GM12878 (cell line): Measurements from ENCODE around the gene LYRM4. TPM values are rescaled to one million over a fixed set of nuclear protein-coding genes. Genes with fewer than 3 reads are reported as not detected.
A peak's percentile ranks its signal among the peaks of the same experiment; 100 is the strongest.

Experiments
- ATF7 ChIP-seq: fragments of 450-650 bp; IDR thresholded peaks from 2 replicates; pipeline ENCODE4 v1.6.1; 2016; ENCODE audit warnings: low read depth, mild to moderate bottlenecking
- BRCA1 ChIP-seq: IDR thresholded peaks from 2 replicates; pipeline ENCODE4 v1.6.1; 2011; ENCODE audit warnings: low read depth, low read length, improper control_type of control experiment
- CHD1 ChIP-seq: IDR thresholded peaks from 2 replicates; pipeline ENCODE4 v1.6.1; 2012; ENCODE audit warnings: low read depth, low read length, improper control_type of control experiment
- DPF2 ChIP-seq: fragments of 450-650 bp; IDR thresholded peaks from 2 replicates; pipeline ENCODE4 v1.6.1; 2017; ENCODE audit warnings: mild to moderate bottlenecking
- FOXK2 ChIP-seq: fragments of 450-650 bp; IDR thresholded peaks from 2 replicates; pipeline ENCODE4 v1.6.1; 2017; ENCODE audit warnings: mild to moderate bottlenecking, moderate library complexity
- HDAC2 ChIP-seq: fragments of 200-600 bp; sonication (generic); IDR thresholded peaks from 2 replicates; pipeline ENCODE4 v1.6.1; 2017
- HDAC6 ChIP-seq: fragments of 200-600 bp; sonication (generic); IDR thresholded peaks from one replicate; pipeline ENCODE4 v1.8.0; 2017; ENCODE audit warnings: antibody characterized with exemption; ENCODE audit not compliant: unreplicated experiment
- MAX ChIP-seq: IDR thresholded peaks from 2 replicates; pipeline ENCODE4 v1.6.1; 2012; ENCODE audit warnings: low read depth, low read length, improper control_type of control experiment
- MEF2B ChIP-seq: fragments of 450-650 bp; IDR thresholded peaks from 2 replicates; pipeline ENCODE4 v1.6.1; 2018; ENCODE audit warnings: mild to moderate bottlenecking, moderate library complexity; ENCODE audit not compliant: partially characterized antibody, poor library complexity, severe bottlenecking
- MLLT1 ChIP-seq: fragments of 450-650 bp; IDR thresholded peaks from 2 replicates; pipeline ENCODE4 v1.6.1; 2016; ENCODE audit warnings: mild to moderate bottlenecking
- MXI1 ChIP-seq: fragments of 150-350 bp; IDR thresholded peaks from 2 replicates; pipeline ENCODE4 v1.6.1; 2011; ENCODE audit warnings: low read depth, mild to moderate bottlenecking, inconsistent platforms, low read length, improper control_type of control experiment
- MYC ChIP-seq: IDR thresholded peaks from 2 replicates; pipeline ENCODE4 v1.6.1; 2011; ENCODE audit warnings: mild to moderate bottlenecking, low read length, moderate library complexity, inconsistent platforms; ENCODE audit not compliant: insufficient read depth, insufficient replicate concordance, insufficient read length, severe bottlenecking
- NRF1 ChIP-seq: conservative IDR thresholded peaks from 2 replicates; pipeline ENCODE4 v1.6.1; 2011; ENCODE audit warnings: mild to moderate bottlenecking, low read depth, low read length, improper control_type of control experiment
- RAD21 ChIP-seq: IDR thresholded peaks from 2 replicates; pipeline ENCODE4 v1.6.1; 2011; ENCODE audit warnings: mild to moderate bottlenecking, low read depth, low read length, moderate library complexity; ENCODE audit not compliant: insufficient read depth
- RB1 ChIP-seq: fragments of 450-650 bp; formaldehyde crosslinking; IDR thresholded peaks from 2 replicates; pipeline ENCODE4 v1.6.1; 2017; ENCODE audit warnings: mild to moderate bottlenecking, borderline replicate concordance
- RELB ChIP-seq: fragments of 450-650 bp; IDR thresholded peaks from 2 replicates; pipeline ENCODE4 v1.6.1; 2017; ENCODE audit warnings: low read depth, mild to moderate bottlenecking, moderate library complexity
- SKIL ChIP-seq: fragments of 450-650 bp; IDR thresholded peaks from 2 replicates; pipeline ENCODE4 v1.6.1; 2017; ENCODE audit warnings: mild to moderate bottlenecking, low read depth, inconsistent platforms; ENCODE audit not compliant: poor library complexity, severe bottlenecking
- TCF12 ChIP-seq: IDR thresholded peaks from 2 replicates; pipeline ENCODE4 v1.6.1; 2011; ENCODE audit warnings: low read depth, mild to moderate bottlenecking, low read length
- ZNF592 ChIP-seq: fragments of 450-650 bp; IDR thresholded peaks from 2 replicates; pipeline ENCODE4 v1.6.1; 2017; ENCODE audit warnings: mild to moderate bottlenecking, moderate library complexity
- ZNF622 ChIP-seq: fragments of 450-650 bp; IDR thresholded peaks from 2 replicates; pipeline ENCODE4 v1.6.1; 2017; ENCODE audit warnings: mild to moderate bottlenecking, inconsistent platforms
- ZSCAN29 ChIP-seq: fragments of 450-650 bp; IDR thresholded peaks from 2 replicates; pipeline ENCODE4 v1.6.1; 2017; ENCODE audit warnings: mild to moderate bottlenecking, moderate library complexity
- ZZZ3 ChIP-seq: IDR thresholded peaks from 2 replicates; pipeline ENCODE4 v1.6.1; 2011; ENCODE audit warnings: low read depth; ENCODE audit not compliant: control insufficient read depth, insufficient read length
- polyA plus RNA-seq, 11 experiments: library from polyadenylated mRNA; depleted of rRNA in 4 of 11; unstranded in 6 of 11; stranded (reverse) in 5 of 11; fragments of >200 nt; fragmentation: Nextera tagmentation in 4 of 11; fragmentation: Illumina TruSeq in 1 of 11; extraction: Ambion mirVana in 4 of 11; extraction: Trizol in 1 of 11; gene quantifications; 1 replicate in 1 of 11; 2 replicates in 10 of 11; pipeline versions ENCODE4 v1.2.1 to v1.2.3, GENCODE V29; 2011 to 2016; ENCODE audit warnings: inconsistent platforms in 2 of 11, missing spikeins in 2 of 11, low read depth in 1 of 11
- total RNA-seq, 4 experiments: library from RNA; depleted of rRNA in 3 of 4; stranded (reverse); fragments of >200 nt in 3 of 4; fragmentation: Illumina TruSeq in 1 of 4; extraction: Trizol in 1 of 4; gene quantifications; 2 replicates each; pipeline versions ENCODE4 v1.2.1 to v1.2.3, GENCODE V29; 2013 to 2021

LYRM4 gene
- total and polyA plus RNA-seq, 10 of the 15 experiments (the other 5 are each of a cell fraction or from before 2014, with no cell fraction given): 32.7 to 66.8 (median 44.0) TPM

GRCh38 chr6:5278047-5278446 is 17.3 kb upstream of the LYRM4 start (continued):
- no peak for TF ChIP-seq ZNF622
- TF ChIP-seq MYC: no peak
- 0 out of 2 replicates have a peak, but pooled peaks have one; percentile 30 for TF ChIP-seq RELB
- TF ChIP-seq SKIL: no peak
- TF ChIP-seq ZZZ3: no peak
- TF ChIP-seq RB1: no peak
- TF ChIP-seq HDAC2: no peak
- peak; percentile 86 for TF ChIP-seq ZSCAN29
- no peak for TF ChIP-seq CHD1
- no peak for TF ChIP-seq TCF12
- TF ChIP-seq MXI1: no peak
- TF ChIP-seq HDAC6: no peak
- TF ChIP-seq RAD21: no peak
- TF ChIP-seq FOXK2: no peak
- TF ChIP-seq NRF1: no peak
- no peak for TF ChIP-seq MLLT1
- TF ChIP-seq BRCA1: no peak
- TF ChIP-seq MAX: no peak
- TF ChIP-seq ATF7: peak; percentile 36
- TF ChIP-seq MEF2B: peak; percentile 87
- TF ChIP-seq ZNF592: no peak
- TF ChIP-seq DPF2: 0 out of 2 replicates have a peak, but pooled peaks have one; percentile 18
